A549 (cell line): Measurements from ENCODE around the gene APC. TPM values are rescaled to one million over a fixed set of nuclear protein-coding genes. Genes with fewer than 3 reads are reported as not detected.
"Not testable (repeated sequence)": the region's sequence is repeated elsewhere in the genome, so short reads cannot be mapped to it uniquely, and the experiment has no call there.

Experiments used
- ATAC-seq, 2 experiments: fragments of 200-7000 bp in 1 of 2; fragments of >200 bp in 1 of 2; cut with Nextera tagmentation in 1 of 2; cut with Tn5 transposase in 1 of 2; 3 replicates each; pipeline versions ENCODE4 v1.8.0 to v1.9.1; 2018 to 2020; ENCODE audit warnings: mild to moderate bottlenecking in 1 of 2, moderate library complexity in 1 of 2
- CTCF ChIA-PET: fragments of 300-600 bp; sonication (Branson Sonifier 250); formaldehyde crosslinking; extraction: SDS; loops from one replicate; lab custom pipeline; 2021; ENCODE audit warnings: antibody characterized with exemption, inconsistent platforms; lab: Yijun Ruan, JAX
- POLR2A ChIA-PET: fragments of 350-600 bp; formaldehyde crosslinking; extraction: SDS; loops from one replicate; lab custom pipeline; 2021; ENCODE audit warnings: antibody characterized with exemption, inconsistent platforms; lab: Yijun Ruan, JAX
- DNase-seq, 2 experiments: peaks; one replicate each; pipeline versions ENCODE4 v3.0.0 to v3.0.0-alpha.2; 2011 to 2016; ENCODE audit warnings: low read depth in 1 of 2, low spot score in 1 of 2
- FAIRE-seq: peaks from 2 replicates; lab custom pipeline; 2011; peaks lifted over from hg19 to GRCh38; lab: Jason Lieb, UNC
- H3K27ac ChIP-seq, 2 experiments: fragments of >200 bp; sonication (Bioruptor Twin); formaldehyde crosslinking; 3 replicates each; pipeline ENCODE4 v1.5.1; 2016 to 2017
- H3K4me1 ChIP-seq: fragments of >200 bp; sonication (Bioruptor Twin); formaldehyde crosslinking; 3 replicates; pipeline ENCODE4 v1.6.1; 2016
- H3K4me2 ChIP-seq: fragments of >200 bp; sonication (Bioruptor Twin); formaldehyde crosslinking; 3 replicates; pipeline ENCODE4 v1.6.1; 2016
- H3K4me3 ChIP-seq: fragments of >200 bp; sonication (Bioruptor Twin); formaldehyde crosslinking; 3 replicates; pipeline ENCODE4 v1.5.1; 2016
- H3K9me3 ChIP-seq: fragments of >200 bp; sonication (Bioruptor Twin); formaldehyde crosslinking; 3 replicates; pipeline ENCODE4 v1.6.1; 2016
- CEBPB ChIP-seq, 2 experiments: fragments of >200 bp in 1 of 2; sonication (Bioruptor Twin) in 1 of 2; formaldehyde crosslinking in 1 of 2; IDR thresholded peaks; 2 replicates each; pipeline ENCODE4 v1.6.1; 2012 to 2016
- FOSL2 ChIP-seq, 2 experiments: fragments of 450-650 bp in 1 of 2; fragments of >200 bp in 1 of 2; sonication (Bioruptor Twin) in 1 of 2; formaldehyde crosslinking; IDR thresholded peaks; 2 replicates each; pipeline versions ENCODE4 v1.5.0 to v1.6.1; 2016 to 2020; ENCODE audit warnings: mild to moderate bottlenecking in 1 of 2, moderate library complexity in 1 of 2
- HOXB13 ChIP-seq: fragments of 250-450 bp; sonication (Bioruptor Pico); IDR thresholded peaks from 2 replicates; pipeline ENCODE4 v1.5.0; 2020; ENCODE audit warnings: low read depth, mild to moderate bottlenecking, moderate library complexity
- JUN ChIP-seq, 2 experiments: fragments of >200 bp; sonication (Bioruptor Twin); formaldehyde crosslinking; IDR thresholded peaks; 2 replicates in 1 of 2; 3 replicates in 1 of 2; pipeline ENCODE4 v1.6.1; 2016 to 2017
- KDM1A ChIP-seq: fragments of 200-600 bp; sonication (generic); IDR thresholded peaks from 2 replicates; pipeline ENCODE4 v1.6.1; 2016; ENCODE audit warnings: low read depth, mild to moderate bottlenecking
- KDM5A ChIP-seq: fragments of 200-600 bp; sonication (generic); IDR thresholded peaks from 2 replicates; pipeline ENCODE4 v1.6.1; 2016; ENCODE audit warnings: antibody characterized with exemption, mild to moderate bottlenecking
- MAFK ChIP-seq: fragments of 450-650 bp; IDR thresholded peaks from 2 replicates; pipeline ENCODE4 v1.6.1; 2014; ENCODE audit not compliant: partially characterized antibody
- PBX3 ChIP-seq: IDR thresholded peaks from 2 replicates; pipeline ENCODE4 v1.6.1; 2012
- RAD21 ChIP-seq, 2 experiments: fragments of >200 bp in 1 of 2; sonication (Bioruptor Twin) in 1 of 2; formaldehyde crosslinking in 1 of 2; IDR thresholded peaks in 1 of 2; conservative IDR thresholded peaks in 1 of 2; 2 replicates in 1 of 2; 3 replicates in 1 of 2; pipeline ENCODE4 v1.6.1; 2012 to 2018; ENCODE audit warnings: inconsistent platforms in 1 of 2
- RNF2 ChIP-seq: fragments of 200-600 bp; sonication (generic); IDR thresholded peaks from 2 replicates; pipeline ENCODE4 v1.6.1; 2016; ENCODE audit warnings: low read depth, mild to moderate bottlenecking, antibody characterized with exemption, moderate library complexity, borderline replicate concordance
- ZSCAN20 ChIP-seq: fragments of 250-450 bp; sonication (Bioruptor Pico); IDR thresholded peaks from 2 replicates; pipeline ENCODE4 v1.8.0; 2022; ENCODE audit warnings: mild to moderate bottlenecking, moderate library complexity
- WGBS: methylation state at CpG from one replicate; pipeline ENCODE4 v1.1.6; 2017; ENCODE audit errors: missing lambda C conversion rate; 5-methylcytosine and 5-hydroxymethylcytosine counted together
- polyA plus RNA-seq, 4 experiments: library from polyadenylated mRNA; depleted of rRNA in 3 of 4; stranded (reverse); fragments of >200 nt; fragmentation: RNase III in 1 of 4; extraction: RNeasy Plus Mini Kit Qiagen cat#74134 plus additional on column Dnase treatment in 1 of 4; gene quantifications; 2 replicates in 3 of 4; 3 replicates in 1 of 4; pipeline ENCODE4 v1.2.3, GENCODE V29; 2011 to 2017
- TF ChIP-seq, protein P1 (sequence below): fragments of 250-450 bp; sonication (Bioruptor Pico); IDR thresholded peaks from 2 replicates; pipeline ENCODE4 v1.5.0; 2020; ENCODE audit warnings: low read depth, mild to moderate bottlenecking, moderate library complexity
- TF ChIP-seq, protein P2 (sequence below): IDR thresholded peaks from 2 replicates; pipeline ENCODE4 v1.6.1; 2012; ENCODE audit warnings: low read depth, borderline replicate concordance

APC gene
- polyA plus RNA-seq, 2 of the 4 experiments (the other 2 are of a cell fraction), result 10.6 to 21.2 TPM

DNA sequence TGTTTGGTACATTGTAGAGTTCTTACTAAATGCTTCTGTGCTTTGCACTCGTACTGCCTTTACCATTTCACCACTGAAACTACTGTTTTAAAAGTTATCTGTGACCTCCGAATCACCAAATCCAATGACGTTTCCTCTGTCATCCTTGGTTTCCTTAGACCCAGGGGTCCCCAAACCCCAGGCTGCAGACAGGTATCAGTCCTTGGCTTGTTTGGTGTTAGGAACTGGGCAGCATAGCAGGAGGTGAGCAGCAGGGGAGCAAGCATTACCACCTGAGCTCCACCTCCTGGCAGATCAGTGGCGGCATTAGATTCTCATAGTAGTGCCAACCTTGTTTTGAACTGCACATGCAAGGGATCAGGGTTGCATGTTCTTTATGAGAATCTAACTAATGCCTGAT lies 26.8 kb upstream of the APC start:
- H3K4me1 ChIP-seq, result peaks cover 20% of the 10 kb centered on the region
- TF ChIP-seq KDM1A, result no peak
- TF ChIP-seq FOSL2 (IDR thresholded peaks at IDR 0.05), result no peak
- no peak for TF ChIP-seq FOSL2 (CRISPR knock-in tag; IDR thresholded peaks at IDR 0.05)
- TF ChIP-seq ZSCAN20, result no peak
- TF ChIP-seq JUN (IDR thresholded peaks at IDR 0.05), result no peak
- TF ChIP-seq HOXB13, result no peak
- no peak for TF ChIP-seq MAFK
- TF ChIP-seq, protein P1, sequence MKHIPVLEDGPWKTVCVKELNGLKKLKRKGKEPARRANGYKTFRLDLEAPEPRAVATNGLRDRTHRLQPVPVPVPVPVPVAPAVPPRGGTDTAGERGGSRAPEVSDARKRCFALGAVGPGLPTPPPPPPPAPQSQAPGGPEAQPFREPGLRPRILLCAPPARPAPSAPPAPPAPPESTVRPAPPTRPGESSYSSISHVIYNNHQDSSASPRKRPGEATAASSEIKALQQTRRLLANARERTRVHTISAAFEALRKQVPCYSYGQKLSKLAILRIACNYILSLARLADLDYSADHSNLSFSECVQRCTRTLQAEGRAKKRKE (CRISPR knock-in tag), result no peak
- 88% methylated on average over 4 of the region's 4 CpGs for WGBS
- DNase-seq (no peak), ATAC-seq (no peak), FAIRE-seq (no peak)
- H3K27ac ChIP-seq, result no peak overlapping the region
- ChIA-PET POLR2A (no interaction called here), CTCF (interaction anchor here (0.9 to 1.5 kb wide), 3 partner anchors 23 to 510 kb away, joined by 3 to 4 read pairs (median 3); no protein-coding TSS in a partner anchor)
- H3K9me3 ChIP-seq, result no peaks in the 10 kb centered on the region
- no peak overlapping the region for H3K4me3 ChIP-seq
- H3K4me2 ChIP-seq, result no peak overlapping the region

- FAIRE-seq (no peak), ATAC-seq (no peak), DNase-seq (no peak)
- ChIA-PET POLR2A (no interaction called here), CTCF (interaction anchor here (0.9 to 1.5 kb wide), 3 partner anchors 23 to 511 kb away, joined by 3 to 4 read pairs (median 3); no protein-coding TSS in a partner anchor)
- Histone ChIP-seq H3K9me3 (no peaks in the 10 kb centered on the region), H3K4me2 (no peak overlapping the region), H3K4me1 (peaks cover 20% of the 10 kb centered on the region), H3K27ac (no peak overlapping the region), H3K4me3 (no peak overlapping the region)
- 85% methylated on average over 3 of the region's 3 CpGs for WGBS
- TF ChIP-seq, protein P2, sequence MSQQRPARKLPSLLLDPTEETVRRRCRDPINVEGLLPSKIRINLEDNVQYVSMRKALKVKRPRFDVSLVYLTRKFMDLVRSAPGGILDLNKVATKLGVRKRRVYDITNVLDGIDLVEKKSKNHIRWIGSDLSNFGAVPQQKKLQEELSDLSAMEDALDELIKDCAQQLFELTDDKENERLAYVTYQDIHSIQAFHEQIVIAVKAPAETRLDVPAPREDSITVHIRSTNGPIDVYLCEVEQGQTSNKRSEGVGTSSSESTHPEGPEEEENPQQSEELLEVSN, result no peak
Observed at GRCh38 chr5:112711436-112711835, 26.2 kb upstream of the APC start.

GRCh38 chr5:112713206-112713605 lies 24.5 kb upstream of the APC start:
- FAIRE-seq, result no peak
- peaks cover 16% of the 10 kb centered on the region for H3K4me1 ChIP-seq
- ChIA-PET CTCF (interaction anchor here (1.0 kb wide), 1 partner anchor 12 kb away, joined by 3 read pairs; no protein-coding TSS in a partner anchor), POLR2A (no interaction called here)
- TF ChIP-seq KDM5A (no peak), PBX3 (no peak), RAD21 (conservative IDR thresholded peaks at IDR 0.05 in 1 of 2, IDR thresholded peaks at IDR 0.05 in 1 of 2) (no peak), CEBPB (IDR thresholded peaks at IDR 0.05) (no peak), KDM1A (no peak), RNF2 (no peak)
- 95% methylated on average over 5 of the region's 5 CpGs for WGBS
- no peaks in the 10 kb centered on the region for H3K9me3 ChIP-seq
- DNase-seq, result no peak
- H3K4me3 ChIP-seq, result no peak overlapping the region
- H3K4me2 ChIP-seq, result no peak overlapping the region
- no peak overlapping the region for H3K27ac ChIP-seq
- no peak for ATAC-seq

- H3K4me3 ChIP-seq, H3K9me3 ChIP-seq, H3K4me1 ChIP-seq, POLR2A ChIA-PET, FAIRE-seq, DNase-seq, CTCF ChIA-PET, H3K27ac ChIP-seq, H3K4me2 ChIP-seq, ATAC-seq: not testable (repeated sequence)
- 92% methylated on average over 7 of the region's 7 CpGs for WGBS
Observed at GRCh38 chr5:112716895-112717294, 20.8 kb upstream of the APC start.
